Measurements from ENCODE around the gene KDM2B. TPM values are rescaled to one million over a fixed set of nuclear protein-coding genes. Genes with fewer than 3 reads are reported as not detected.

Gene KDM2B
- total and polyA plus RNA-seq, 10 of the 15 experiments (the other 5 are each of a cell fraction or from before 2014, with no cell fraction given), result 13.6 to 124 (median 40.4) TPM

DNA sequence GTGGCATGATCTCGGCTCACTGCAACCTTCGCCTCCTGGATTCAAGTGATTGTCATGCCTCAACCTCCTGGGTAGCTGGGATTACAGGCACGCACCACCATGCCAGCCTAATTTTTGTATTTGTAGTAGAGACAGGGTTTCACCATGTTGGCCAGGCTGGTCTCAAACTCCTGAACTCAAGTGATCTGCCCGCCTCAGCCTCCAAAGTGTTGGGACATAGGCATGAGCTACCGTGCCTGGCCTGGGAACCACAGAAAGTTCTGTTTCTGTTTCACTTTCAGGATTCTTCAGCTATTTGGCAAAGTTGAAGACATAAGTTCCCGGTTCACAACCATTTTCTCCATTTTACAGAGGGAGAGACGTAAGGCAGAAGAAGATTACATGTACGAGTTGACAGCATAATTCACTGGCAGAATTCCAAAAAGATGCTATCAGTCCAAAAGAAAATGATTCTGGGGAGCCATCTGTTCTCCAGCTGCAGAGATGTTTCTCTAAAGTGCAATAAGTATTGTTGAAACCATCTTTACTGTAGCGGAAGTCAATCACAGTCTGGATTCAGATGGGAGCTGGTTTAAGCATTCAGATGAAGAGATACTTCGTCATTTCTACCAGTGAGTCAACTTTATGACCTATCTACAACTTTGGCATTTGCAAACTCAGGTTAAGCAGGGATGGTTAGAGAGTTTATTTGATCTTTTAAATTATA is 189.1 kb downstream of the KDM2B start (continued):
- TF ChIP-seq KDM1A (IDR thresholded peaks at IDR 0.05; ENCODE audit: borderline replicate concordance), result no peak
- TF ChIP-seq, protein P1, sequence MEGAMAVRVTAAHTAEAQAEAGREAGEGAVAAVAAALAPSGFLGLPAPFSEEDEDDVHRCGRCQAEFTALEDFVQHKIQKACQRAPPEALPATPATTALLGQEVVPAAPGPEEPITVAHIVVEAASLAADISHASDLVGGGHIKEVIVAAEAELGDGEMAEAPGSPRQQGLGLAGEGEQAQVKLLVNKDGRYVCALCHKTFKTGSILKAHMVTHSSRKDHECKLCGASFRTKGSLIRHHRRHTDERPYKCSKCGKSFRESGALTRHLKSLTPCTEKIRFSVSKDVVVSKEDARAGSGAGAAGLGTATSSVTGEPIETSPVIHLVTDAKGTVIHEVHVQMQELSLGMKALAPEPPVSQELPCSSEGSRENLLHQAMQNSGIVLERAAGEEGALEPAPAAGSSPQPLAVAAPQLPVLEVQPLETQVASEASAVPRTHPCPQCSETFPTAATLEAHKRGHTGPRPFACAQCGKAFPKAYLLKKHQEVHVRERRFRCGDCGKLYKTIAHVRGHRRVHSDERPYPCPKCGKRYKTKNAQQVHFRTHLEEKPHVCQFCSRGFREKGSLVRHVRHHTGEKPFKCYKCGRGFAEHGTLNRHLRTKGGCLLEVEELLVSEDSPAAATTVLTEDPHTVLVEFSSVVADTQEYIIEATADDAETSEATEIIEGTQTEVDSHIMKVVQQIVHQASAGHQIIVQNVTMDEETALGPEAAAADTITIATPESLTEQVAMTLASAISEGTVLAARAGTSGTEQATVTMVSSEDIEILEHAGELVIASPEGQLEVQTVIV (IDR thresholded peaks at IDR 0.05; ENCODE audit: borderline replicate concordance, partially characterized antibody), result no peak
- TF ChIP-seq POU2F2 (IDR thresholded peaks at IDR 0.05; ENCODE audit: borderline replicate concordance, low read depth, low read length), result no peak
- TF ChIP-seq RUNX3 (IDR thresholded peaks at IDR 0.05; ENCODE audit: low read length), result peak; percentile 81
- TF ChIP-seq, protein P2, sequence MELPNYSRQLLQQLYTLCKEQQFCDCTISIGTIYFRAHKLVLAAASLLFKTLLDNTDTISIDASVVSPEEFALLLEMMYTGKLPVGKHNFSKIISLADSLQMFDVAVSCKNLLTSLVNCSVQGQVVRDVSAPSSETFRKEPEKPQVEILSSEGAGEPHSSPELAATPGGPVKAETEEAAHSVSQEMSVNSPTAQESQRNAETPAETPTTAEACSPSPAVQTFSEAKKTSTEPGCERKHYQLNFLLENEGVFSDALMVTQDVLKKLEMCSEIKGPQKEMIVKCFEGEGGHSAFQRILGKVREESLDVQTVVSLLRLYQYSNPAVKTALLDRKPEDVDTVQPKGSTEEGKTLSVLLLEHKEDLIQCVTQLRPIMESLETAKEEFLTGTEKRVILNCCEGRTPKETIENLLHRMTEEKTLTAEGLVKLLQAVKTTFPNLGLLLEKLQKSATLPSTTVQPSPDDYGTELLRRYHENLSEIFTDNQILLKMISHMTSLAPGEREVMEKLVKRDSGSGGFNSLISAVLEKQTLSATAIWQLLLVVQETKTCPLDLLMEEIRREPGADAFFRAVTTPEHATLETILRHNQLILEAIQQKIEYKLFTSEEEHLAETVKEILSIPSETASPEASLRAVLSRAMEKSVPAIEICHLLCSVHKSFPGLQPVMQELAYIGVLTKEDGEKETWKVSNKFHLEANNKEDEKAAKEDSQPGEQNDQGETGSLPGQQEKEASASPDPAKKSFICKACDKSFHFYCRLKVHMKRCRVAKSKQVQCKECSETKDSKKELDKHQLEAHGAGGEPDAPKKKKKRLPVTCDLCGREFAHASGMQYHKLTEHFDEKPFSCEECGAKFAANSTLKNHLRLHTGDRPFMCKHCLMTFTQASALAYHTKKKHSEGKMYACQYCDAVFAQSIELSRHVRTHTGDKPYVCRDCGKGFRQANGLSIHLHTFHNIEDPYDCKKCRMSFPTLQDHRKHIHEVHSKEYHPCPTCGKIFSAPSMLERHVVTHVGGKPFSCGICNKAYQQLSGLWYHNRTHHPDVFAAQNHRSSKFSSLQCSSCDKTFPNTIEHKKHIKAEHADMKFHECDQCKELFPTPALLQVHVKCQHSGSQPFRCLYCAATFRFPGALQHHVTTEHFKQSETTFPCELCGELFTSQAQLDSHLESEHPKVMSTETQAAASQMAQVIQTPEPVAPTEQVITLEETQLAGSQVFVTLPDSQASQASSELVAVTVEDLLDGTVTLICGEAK (IDR thresholded peaks at IDR 0.05; ENCODE audit: borderline replicate concordance), result no peak
- TF ChIP-seq, protein P3, sequence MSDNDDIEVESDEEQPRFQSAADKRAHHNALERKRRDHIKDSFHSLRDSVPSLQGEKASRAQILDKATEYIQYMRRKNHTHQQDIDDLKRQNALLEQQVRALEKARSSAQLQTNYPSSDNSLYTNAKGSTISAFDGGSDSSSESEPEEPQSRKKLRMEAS (IDR thresholded peaks at IDR 0.05; ENCODE audit: low read depth, low read length), result no peak
- no peak for TF ChIP-seq JUND (IDR thresholded peaks at IDR 0.05; ENCODE audit: low read depth, low read length)
- TF ChIP-seq, protein P4, sequence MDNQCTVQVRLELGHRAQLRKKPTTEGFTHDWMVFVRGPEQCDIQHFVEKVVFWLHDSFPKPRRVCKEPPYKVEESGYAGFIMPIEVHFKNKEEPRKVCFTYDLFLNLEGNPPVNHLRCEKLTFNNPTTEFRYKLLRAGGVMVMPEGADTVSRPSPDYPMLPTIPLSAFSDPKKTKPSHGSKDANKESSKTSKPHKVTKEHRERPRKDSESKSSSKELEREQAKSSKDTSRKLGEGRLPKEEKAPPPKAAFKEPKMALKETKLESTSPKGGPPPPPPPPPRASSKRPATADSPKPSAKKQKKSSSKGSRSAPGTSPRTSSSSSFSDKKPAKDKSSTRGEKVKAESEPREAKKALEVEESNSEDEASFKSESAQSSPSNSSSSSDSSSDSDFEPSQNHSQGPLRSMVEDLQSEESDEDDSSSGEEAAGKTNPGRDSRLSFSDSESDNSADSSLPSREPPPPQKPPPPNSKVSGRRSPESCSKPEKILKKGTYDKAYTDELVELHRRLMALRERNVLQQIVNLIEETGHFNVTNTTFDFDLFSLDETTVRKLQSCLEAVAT (IDR thresholded peaks at IDR 0.05), result 0 out of 2 replicates have a peak, but pooled peaks have one; percentile 50
- TF ChIP-seq NR2C1 (IDR thresholded peaks at IDR 0.05), result no peak
- no peak for TF ChIP-seq EP300 (IDR thresholded peaks at IDR 0.05; ENCODE audit: borderline replicate concordance in 1 of 2, control insufficient read depth in 1 of 2, low read depth in 2 of 2, low read length in 2 of 2)
- no peak; the same call in 1 of the 2 replicates for TF ChIP-seq TAF1 (IDR thresholded peaks at IDR 0.05; ENCODE audit: borderline replicate concordance, low read depth, low read length)
- TF ChIP-seq NFXL1 (IDR thresholded peaks at IDR 0.05; ENCODE audit: borderline replicate concordance), result no peak
- TF ChIP-seq POLR2A (IDR thresholded peaks at IDR 0.05; ENCODE audit: low read depth, low read length), result no peak
- TF ChIP-seq, protein P5, sequence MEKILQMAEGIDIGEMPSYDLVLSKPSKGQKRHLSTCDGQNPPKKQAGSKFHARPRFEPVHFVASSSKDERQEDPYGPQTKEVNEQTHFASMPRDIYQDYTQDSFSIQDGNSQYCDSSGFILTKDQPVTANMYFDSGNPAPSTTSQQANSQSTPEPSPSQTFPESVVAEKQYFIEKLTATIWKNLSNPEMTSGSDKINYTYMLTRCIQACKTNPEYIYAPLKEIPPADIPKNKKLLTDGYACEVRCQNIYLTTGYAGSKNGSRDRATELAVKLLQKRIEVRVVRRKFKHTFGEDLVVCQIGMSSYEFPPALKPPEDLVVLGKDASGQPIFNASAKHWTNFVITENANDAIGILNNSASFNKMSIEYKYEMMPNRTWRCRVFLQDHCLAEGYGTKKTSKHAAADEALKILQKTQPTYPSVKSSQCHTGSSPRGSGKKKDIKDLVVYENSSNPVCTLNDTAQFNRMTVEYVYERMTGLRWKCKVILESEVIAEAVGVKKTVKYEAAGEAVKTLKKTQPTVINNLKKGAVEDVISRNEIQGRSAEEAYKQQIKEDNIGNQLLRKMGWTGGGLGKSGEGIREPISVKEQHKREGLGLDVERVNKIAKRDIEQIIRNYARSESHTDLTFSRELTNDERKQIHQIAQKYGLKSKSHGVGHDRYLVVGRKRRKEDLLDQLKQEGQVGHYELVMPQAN (conservative IDR thresholded peaks at IDR 0.05), result no peak

Measured in GM12878 (cell line).